HG03039 (cell line): ENCODE results near the gene OPRM1.
"Not testable (repeated sequence)": the region's sequence is repeated elsewhere in the genome, so short reads cannot be mapped to it uniquely, and the experiment has no call there.

Experiments used
- ATAC-seq: cut with Tn5 transposase; IDR thresholded peaks from one replicate; pipeline ENCODE4 v1.9.1; 2021; ENCODE audit warnings: mild to moderate bottlenecking, moderate library complexity; ENCODE audit not compliant: unreplicated experiment

The OPRM1 gene

GRCh38 chr6:154039231-154039842, at the start of gene OPRM1:
OPRM1 (plus strand) TSS chr6:154039240; CDS start chr6:154039545, 305 bp downstream.
- no peak for ATAC-seq

GRCh38 chr6:153989989-153990388, 49.1 kb upstream of the OPRM1 start:
- ATAC-seq = no peak

DNA sequence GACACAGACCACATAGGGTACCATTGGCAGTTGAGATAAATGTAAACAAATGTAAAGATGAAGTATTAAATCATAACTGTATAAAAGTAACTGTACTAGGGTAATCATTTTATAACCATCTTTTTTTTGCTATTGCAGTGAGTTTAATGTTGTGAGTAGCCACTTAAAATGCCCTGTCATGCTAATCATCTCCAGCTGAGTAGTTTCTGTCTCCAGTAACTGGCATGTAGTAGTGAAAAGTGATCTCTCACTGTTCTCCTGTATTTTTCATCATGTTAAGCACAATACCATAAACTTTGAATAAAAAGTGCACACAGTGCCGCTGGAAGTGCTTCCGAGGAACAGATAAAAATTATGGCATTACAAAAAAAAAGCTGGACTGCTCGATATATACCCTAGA, 45.0 kb upstream of the OPRM1 start:
- ATAC-seq = no peak

GRCh38 chr6:153994811-153995210, 44.2 kb upstream of the OPRM1 start:
- no peak for ATAC-seq

DNA sequence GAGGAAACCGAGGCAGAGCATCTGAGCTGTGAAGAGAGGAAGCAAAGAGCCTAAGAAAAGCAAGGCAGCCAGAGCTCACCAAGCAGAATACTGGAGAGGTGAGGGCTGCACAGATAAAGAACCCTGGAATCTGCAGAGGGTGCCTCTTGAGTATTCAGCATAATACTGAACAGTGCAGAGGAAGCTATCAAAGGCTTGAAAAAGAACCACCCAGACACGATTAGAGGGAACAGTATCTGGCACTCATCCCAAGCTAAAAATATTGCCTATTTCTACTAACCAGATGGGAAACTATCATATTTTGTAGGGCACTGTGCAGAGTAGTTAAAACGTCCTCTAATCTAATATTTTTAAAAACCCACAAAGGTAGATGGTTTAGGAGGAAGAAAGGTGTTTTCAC, 41.8 kb upstream of the OPRM1 start:
- no peak for ATAC-seq

DNA sequence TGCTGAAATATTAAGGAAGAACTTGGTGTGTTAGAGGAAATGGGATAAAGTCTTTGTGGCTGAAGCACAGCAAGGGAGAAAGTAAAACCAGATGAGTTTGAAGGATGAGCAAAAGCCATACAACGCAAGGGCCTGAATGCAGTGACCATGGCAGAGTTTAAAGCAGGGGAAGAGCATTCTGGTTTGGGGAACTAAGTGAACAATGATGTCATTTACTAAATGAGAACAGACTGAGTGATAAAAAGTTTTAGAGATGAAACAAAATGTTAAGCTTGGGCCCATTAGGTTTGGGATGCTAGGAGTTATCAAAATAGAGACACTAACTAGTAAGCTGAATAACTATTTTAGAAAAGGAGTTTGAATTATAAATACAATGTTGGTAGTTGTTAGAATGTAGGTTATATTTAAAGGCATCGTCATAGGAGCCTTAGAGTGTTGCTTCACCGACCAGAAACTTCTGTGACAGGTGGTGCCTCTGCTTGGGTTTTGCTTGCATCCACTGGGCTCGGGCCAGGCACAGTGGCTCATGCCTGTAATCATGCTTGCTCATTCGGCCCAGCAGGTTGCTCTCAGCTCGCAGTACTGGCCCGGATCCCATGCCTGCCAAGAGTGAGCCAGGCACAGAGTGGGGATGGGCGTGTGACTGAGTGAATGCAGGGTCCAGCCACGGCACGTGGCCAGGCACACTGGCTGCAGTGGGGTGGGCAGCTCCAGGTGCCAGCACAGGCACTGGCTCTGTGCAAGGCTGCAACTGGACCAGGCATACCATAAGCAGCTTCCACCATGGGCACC, 37.4 kb upstream of the OPRM1 start:
- no peak for ATAC-seq

DNA sequence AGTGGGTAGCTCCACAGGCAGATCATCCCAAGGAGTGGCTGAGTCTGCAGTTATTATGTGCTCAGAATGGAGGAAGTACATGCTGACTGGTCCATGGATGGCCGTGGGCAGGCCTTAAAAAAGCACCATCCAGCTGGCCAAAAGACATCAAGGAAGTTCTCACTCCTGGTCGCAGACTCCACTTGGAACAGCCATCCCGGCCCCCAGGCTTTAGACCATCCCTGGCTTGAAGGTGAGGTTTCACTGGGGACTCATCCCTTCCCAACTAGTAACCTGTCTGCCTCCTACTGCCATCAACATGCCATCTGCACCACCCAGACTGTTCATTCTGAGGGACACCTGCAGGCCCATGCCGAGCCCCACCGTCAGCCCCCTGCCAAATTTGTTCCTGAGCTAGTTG, 36.1 kb upstream of the OPRM1 start:
- ATAC-seq = no peak

GRCh38 chr6:154010371-154010770, 28.7 kb upstream of the OPRM1 start:
- no peak for ATAC-seq

GRCh38 chr6:154012852-154013251, 26.2 kb upstream of the OPRM1 start:
- no peak for ATAC-seq

DNA sequence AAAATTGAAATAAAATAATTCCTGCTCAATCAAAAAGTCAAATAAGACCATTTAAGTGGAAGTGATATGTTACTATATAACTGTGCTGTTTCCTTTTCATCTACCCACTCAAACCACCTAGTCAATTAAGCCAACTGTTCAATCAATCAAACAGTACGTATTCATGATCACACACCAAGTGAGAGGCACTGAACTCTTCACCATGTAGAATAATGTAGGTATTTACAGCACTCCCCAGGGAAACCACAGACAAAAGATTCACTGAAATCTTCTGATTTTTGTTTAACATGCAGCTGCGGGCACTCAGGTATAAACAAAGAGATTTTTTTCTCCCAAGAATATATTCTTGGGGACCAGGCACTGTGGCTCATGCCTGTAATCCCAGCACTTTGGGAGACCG, 21.3 kb upstream of the OPRM1 start:
- no peak for ATAC-seq

GRCh38 chr6:154030646-154031045, 8.4 kb upstream of the OPRM1 start:
- ATAC-seq = no peak

GRCh38 chr6:154041001-154041400, 2.0 kb downstream of the OPRM1 start:
- ATAC-seq = no peak

DNA sequence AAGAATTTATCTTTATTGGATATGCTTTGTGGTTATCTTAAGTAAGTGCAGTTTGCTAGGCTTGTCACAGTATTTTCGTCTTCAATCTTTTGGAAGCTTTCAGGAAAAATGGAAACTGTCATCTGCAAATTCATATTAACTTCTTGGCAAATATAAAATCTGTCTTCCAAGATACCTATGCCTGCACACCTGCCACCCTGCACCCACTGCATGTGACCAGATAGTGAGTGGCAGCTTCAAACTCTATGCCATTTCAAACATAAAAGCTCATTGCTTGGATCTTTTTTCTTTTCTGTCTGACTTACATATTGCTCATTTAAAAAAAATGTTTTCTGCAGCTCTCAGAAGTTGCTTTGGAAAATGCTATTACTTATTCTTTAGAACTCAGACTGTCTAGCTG, 14.1 kb downstream of the OPRM1 start:
- ATAC-seq = no peak

DNA sequence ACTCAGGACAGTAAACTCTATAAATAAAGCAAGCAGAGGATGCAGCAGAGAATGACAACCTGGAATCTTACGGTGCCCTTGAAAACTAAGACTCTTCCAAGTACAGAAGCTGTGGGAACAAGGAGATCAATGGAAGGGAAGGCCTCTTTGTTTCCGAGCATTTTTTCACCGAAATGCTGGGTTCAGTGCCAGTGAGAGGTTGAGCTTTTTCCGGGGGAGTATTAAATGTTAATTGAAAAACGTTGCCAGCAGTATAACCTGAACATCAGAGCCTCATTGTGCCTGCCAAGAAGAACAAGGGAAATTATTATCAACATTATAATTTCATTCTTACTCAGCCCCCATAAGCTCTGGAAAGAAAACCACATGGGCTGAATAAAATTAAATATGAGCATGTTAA, 17.5 kb downstream of the OPRM1 start:
- ATAC-seq = no peak

DNA sequence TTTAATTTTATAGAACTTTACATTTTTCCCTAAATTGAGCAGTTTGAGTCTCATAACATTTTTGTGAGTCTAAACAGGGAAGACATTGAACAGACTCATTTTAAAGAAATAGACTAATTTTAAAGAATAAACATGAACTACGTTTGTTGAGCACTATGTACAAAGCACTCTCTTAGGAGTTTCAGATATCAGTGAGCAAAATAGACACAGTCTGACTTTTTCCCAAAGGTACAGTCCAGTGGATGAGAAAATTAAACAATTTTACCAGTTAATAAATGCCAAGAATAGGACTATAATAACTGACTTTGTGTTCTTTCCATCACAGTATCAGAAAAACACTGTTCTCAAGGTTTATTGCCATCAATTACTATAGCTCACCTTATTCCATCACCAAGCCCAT, 18.1 kb downstream of the OPRM1 start:
- no peak for ATAC-seq

DNA sequence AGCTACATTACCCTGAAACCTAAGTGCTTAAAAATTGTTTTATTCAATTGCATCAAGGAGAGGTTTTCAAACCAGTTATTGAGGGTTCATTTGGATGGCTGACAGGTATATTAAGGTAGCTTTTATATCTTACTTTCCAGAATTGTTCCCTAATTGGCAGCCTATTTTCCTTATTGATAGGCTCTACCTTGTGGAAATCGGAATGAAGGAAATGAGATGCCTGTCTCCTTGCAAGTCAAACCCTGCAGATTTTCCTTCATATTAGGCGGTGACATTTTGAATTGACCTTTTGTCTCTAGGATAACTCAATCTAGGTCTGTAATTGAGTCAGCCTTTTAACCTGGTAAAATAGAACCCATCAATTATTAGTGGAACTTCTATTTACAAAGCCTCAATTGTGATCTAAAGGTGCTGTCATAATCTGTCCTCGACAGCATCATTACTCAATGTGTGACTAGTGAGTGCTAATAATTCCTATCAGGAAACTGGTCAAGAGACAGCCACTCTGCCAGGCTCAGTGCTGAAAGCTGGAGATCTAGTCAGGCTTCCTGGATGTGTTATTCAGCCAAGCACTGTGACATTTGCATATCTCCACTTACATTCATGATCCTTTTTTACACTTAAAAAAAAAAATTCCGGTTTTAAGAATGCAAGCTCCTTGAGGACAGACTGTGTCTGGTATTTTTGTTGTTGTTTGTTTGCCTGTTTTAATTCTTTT, 20.1 kb downstream of the OPRM1 start:
- ATAC-seq = no peak

DNA sequence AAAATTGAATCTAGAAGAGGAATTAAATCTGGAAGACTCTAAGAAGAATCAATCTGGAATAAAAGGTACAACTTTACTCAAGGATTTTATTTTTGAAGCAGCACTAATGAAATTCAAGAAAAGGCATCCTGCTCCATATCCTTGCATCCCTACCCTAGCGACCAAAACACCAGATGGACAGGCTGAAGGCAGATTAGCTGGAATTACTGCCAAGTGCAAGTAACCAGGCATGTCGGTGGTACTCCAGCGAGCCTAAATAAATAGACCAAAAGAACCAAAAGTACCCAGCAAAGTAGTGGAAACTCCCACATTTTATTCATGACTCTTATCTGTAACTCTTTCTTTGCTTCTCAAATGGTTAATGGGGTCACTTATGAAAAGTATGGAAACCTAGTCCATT, 21.0 kb downstream of the OPRM1 start:
- no peak for ATAC-seq

DNA sequence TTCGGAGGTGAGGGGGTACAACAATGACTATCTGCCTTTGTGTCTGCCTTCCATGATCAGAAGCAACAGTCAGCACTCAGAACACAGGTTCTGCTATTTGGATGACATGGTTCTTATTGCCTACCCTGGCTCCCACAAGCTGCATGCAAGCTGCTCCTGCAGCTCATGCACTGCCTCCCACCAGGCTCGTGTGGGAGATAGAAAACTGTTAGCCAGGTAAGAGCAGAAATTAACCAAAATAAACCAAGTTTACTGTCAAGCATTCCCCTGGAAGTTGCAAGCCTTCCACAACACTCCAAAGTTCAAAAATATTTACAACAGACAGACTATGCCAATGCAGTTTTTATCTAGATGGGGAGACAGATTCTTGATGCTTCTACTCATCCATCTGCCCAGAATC, 31.0 kb downstream of the OPRM1 start:
- no peak for ATAC-seq

- ATAC-seq = no peak
Observed at GRCh38 chr6:154070657-154071056, 31.6 kb downstream of the OPRM1 start.

GRCh38 chr6:154071236-154071635, 32.2 kb downstream of the OPRM1 start:
- no peak for ATAC-seq

GRCh38 chr6:154071711-154072110, 32.7 kb downstream of the OPRM1 start:
- ATAC-seq = no peak

DNA sequence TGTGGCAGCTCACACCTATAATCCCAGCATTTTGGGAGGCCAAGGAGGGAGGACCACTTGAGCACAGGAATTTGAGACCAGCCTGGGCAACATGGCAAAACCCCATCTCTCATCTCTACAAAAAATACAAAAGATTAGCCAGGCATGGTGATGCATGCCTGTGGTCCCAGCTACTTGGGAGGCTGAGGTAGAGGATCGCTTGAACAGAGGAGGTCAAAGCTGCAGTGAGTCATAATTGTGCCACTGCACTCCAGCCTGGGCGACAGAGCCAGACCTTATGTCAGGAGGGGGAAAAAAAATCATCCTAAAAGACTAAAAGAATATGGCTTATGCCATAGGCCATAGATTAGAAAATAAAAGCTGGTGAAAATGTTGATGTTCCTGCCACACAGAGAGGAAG, 39.6 kb downstream of the OPRM1 start:
- not testable (repeated sequence) for ATAC-seq
